Measurements from ENCODE around the gene CR1L. TPM values are rescaled to one million over a fixed set of nuclear protein-coding genes. Genes with fewer than 3 reads are reported as not detected.
"Not testable (repeated sequence)": the region's sequence is repeated elsewhere in the genome, so short reads cannot be mapped to it uniquely, and the experiment has no call there.

Gene CR1L
- total RNA-seq = not detected

DNA sequence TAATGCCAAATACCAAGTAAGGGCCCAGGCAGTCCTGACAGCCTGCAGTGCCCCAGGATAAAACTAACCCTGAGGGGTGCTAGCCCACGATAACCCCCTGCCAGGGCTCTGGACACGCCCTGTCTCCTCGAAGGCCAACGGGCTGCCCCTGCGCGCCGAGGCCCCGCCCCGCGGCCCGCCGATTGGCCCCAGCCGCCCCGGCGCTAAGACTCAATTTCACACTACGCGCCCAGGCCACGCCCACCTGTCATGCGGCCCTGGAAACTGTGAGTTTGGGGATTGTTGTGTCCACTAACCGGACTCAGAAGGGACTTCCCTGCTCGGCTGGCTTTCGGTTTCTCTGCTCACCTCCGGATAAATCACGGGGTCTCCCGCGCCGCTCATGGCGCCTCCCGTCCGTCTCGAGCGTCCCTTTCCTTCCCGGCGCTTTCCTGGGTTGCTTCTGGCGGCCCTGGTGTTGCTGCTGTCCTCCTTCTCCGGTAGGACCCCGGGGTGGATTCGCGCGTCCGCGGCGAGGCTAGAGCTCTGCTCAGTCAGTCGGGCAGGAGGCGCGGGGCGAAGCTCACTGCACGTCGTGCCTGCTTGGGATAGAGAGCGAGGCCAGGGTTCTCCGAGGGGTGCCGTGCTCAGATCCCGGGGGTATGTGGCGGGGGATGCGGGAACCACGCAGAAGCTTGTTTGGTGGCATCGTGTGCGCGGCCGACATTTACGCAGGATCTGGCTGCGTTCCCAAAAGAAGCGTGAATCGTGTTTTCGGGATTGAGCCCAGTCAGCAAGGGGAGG, at the start of gene CR1L:
Gene CR1L, plus strand, starts transcription at position 282 of the 783 bp plus-strand sequence. Its CDS starts 101 bp downstream, at position 383.
- POLR2A ChIA-PET = no interaction called here
- CTCF ChIA-PET = no interaction called here

GRCh38 chr1:207603777-207604176, 41.2 kb upstream of the CR1L start:
- CTCF ChIA-PET = no interaction called here

GRCh38 chr1:207605444-207606361, 39.2 kb upstream of the CR1L start:
- ChIA-PET POLR2A (no interaction called here), CTCF (no interaction called here)

More at GRCh38 chr1:207603777-207604176, 41.2 kb upstream of the CR1L start:
- POLR2A ChIA-PET = no interaction called here

GRCh38 chr1:207606362-207606755, 38.6 kb upstream of the CR1L start:
- ChIA-PET POLR2A (no interaction called here), CTCF (no interaction called here)

DNA sequence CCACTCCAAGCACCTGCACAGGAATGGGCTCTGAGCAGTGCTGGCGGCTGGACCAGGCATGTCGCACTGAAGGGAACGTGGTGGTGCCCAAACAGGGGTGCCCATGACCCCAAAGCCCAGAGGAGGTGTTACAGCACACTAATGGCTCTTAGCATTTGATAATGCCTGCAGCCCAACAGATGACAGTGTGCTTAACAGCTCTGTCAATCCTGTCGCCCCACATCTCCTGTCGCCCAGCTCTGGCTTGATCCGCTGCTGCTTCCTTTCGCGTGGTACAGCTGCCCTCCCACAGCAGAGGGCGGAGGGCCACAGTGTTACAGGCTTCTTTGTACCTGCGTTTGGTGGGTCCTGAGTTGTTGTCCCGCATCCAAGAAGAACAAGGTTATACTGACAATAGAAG, 32.2 kb upstream of the CR1L start:
- CTCF ChIA-PET = no interaction called here
- POLR2A ChIA-PET = no interaction called here

DNA sequence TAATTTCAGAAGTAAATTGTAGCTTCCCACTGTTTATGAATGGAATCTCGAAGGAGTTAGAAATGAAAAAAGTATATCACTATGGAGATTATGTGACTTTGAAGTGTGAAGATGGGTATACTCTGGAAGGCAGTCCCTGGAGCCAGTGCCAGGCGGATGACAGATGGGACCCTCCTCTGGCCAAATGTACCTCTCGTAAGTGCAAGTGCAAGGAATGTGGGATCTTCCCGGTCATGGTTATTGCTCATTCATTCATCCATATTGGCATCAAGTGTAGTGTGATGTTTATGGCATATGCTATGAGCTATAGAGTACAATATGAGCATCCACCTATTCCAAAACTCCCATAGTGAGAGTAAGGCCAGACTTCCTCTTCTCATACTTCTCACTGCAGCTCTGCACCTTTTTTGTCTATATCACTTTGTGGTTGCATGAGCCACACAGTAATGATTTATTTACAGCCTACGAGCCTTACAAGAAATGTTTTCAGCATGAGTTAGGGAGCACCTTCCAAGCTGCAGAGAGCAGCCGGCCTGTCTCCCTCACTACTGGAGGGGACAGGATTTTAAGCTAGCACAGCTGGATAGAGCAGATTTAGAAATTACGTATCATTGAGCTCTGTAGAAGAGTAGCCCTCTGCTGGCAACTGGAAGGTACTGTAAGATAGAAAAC, 24.9 kb upstream of the CR1L start:
- POLR2A ChIA-PET = no interaction called here
- CTCF ChIA-PET = interaction anchor here (1.7 kb wide), 1 partner anchor 9 kb away, joined by 5 read pairs; no protein-coding TSS in a partner anchor

DNA sequence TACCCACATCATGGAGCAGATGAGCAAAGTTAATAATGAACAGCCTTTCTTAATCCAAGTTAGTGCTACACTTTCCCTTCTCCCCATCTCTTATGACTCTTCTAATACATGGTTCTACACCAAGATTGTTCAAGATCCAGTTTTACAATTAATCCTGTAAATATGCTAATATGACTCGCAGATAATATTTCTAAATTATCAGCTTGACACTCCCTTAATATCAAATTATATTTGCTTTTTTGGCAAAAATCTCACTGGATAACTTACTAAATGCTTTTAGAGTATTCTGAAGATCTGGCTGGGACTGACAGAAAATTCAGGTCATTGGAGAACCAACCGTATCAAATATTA, 24.4 kb upstream of the CR1L start:
- POLR2A ChIA-PET = no interaction called here
- CTCF ChIA-PET = interaction anchor here (1.7 kb wide), 1 partner anchor 8 kb away, joined by 5 read pairs; no protein-coding TSS in a partner anchor

GRCh38 chr1:207625504-207626071, 19.3 kb upstream of the CR1L start:
- POLR2A ChIA-PET = not testable (repeated sequence)

DNA sequence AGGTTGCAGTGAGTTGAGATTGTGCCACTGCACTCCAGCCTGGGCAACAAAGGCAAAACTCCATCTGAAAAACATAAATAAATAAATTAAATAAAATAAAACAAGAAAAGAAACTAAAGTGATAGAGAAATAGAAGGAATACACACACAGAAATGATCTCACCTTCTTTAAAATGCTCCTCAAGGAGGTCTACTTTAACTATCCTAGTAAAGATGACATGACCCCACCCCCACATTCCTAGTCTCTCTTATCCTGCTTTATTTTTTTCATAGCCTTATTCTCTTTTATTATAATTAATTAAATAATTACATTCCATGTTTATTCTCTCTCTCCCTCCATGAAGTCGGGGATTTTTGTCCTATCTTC, 18.0 kb upstream of the CR1L start:
- ChIA-PET POLR2A (no interaction called here), CTCF (no interaction called here)

More at GRCh38 chr1:207625504-207626071, 19.3 kb upstream of the CR1L start:
- CTCF ChIA-PET = not testable (repeated sequence)

DNA sequence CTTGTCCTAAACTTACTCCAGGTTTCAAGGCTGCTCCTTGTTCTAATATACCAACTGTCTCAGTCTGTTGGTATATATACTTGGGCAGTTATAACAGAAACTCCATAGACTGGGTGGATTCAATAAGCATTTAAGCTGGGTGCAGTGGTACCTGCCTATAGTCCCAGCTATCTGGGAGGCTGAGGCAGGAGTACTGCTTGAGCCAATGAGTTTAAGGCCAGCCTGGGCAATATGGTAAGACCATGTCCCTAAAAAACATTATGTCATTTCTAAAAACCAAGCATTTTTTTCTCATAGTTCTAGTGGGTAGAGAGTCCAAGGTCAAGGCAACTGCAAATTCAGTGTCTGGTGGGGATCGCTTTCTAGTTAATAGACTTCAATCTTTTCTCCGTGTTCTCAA, 17.4 kb upstream of the CR1L start:
- CTCF ChIA-PET = no interaction called here
- POLR2A ChIA-PET = interaction anchor here (0.6 kb wide), 1 partner anchor 200 kb away, joined by 7 read pairs; no protein-coding TSS in a partner anchor

- ChIA-PET POLR2A (no interaction called here), CTCF (interaction anchor here (1.5 kb wide), 1 partner anchor 9 kb away, joined by 5 read pairs; no protein-coding TSS in a partner anchor)
Measured at GRCh38 chr1:207628776-207629175, 16.2 kb upstream of the CR1L start.

GRCh38 chr1:207631137-207631536, 13.8 kb upstream of the CR1L start:
- CTCF ChIA-PET = no interaction called here
- POLR2A ChIA-PET = no interaction called here

DNA sequence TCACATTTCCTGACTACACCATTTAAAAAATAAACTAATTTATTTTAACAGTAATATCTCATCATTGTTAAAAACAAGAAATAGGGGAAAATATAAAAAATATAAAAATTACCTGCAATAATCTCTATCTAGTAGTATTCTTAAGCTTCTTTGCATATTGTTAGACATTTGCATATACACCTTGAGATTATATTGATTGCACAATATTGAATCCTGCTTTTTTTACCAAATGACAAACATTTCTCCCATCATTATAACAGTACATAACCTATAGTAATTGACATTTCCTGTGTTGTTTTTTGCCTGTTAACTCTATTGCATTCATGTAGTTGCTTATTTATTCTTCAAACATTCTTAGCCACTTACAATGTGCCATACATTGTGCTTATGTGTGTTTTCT, 11.7 kb upstream of the CR1L start:
- POLR2A ChIA-PET = no interaction called here
- CTCF ChIA-PET = no interaction called here

- POLR2A ChIA-PET, CTCF ChIA-PET: not testable (repeated sequence)
Measured at GRCh38 chr1:207633699-207634289, 11.1 kb upstream of the CR1L start.

DNA sequence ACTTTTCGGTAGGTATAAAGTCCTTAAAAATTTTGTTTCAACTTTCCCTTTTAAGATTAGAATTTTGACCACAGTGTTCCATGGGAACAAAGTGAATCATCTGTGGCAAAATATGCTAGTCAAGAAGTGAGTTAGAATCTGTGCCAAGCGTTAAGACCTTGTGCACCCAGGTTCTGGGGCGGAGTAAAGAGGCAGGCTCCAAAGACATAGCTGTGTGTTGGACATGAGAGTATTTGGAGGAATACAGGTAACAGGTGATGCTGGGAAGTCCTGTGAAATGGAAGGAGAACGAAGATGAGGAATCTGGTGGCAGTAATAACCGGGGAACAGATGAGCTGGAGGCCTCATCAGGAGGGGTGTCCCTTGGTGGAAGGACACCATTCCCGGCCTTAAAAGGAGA, 10.6 kb upstream of the CR1L start:
- POLR2A ChIA-PET, CTCF ChIA-PET: not testable (repeated sequence)

DNA sequence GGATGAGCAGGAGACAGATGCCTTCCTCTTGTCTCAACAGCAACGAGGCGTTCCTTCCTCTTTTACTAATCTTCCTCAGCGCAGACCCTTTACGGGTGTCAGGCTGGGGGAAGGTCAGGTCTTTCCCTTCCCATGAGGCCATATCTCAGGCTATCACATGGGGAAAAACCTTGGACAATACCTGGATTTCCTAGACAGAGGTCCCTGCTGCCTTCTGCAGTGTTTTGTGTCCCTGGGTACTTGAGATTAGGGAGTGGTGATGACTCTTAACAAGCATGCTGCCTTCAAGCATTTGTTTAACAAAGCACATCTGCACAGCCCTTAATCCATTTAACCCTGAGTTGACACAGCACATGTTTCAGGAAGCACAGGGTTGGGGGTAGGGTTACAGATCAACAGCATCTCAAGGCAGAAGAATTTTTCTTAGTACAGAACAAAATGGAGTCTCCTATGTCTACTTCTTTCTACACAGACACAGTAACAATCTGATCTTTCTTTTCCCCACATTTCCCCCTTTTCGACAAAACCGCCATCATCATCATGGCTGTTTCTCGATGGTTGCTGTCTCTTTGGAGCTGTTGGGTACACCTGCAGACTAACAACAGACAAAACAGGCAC, 9.3 kb upstream of the CR1L start:
- CTCF ChIA-PET, POLR2A ChIA-PET: not testable (repeated sequence)

- CTCF ChIA-PET, POLR2A ChIA-PET: not testable (repeated sequence)
Measured at GRCh38 chr1:207638487-207639145, 6.3 kb upstream of the CR1L start.

DNA sequence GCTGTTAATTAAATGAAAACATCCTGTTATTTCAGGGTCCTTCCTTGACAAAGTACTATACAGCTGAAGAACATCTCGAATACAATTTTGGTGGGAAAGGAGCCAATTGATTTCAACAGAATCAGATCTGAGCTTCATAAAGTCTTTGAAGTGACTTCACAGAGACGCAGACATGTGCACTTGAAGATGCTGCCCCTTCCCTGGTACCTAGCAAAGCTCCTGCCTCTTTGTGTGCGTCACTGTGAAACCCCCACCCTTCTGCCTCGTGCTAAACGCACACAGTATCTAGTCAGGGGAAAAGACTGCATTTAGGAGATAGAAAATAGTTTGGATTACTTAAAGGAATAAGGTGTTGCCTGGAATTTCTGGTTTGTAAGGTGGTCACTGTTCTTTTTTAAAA, 5.6 kb upstream of the CR1L start:
- CTCF ChIA-PET, POLR2A ChIA-PET: not testable (repeated sequence)

All from activated CD8-positive, alpha-beta memory T cell treated with anti-CD3 and anti-CD28 coated beads for 36 hours (primary cell).